Measurements from ENCODE around the gene ERH. TPM values are rescaled to one million over a fixed set of nuclear protein-coding genes. Genes with fewer than 3 reads are reported as not detected.

ERH gene
- total RNA-seq, 2 donors from 2014 or later = 68.5 to 111 TPM

- Histone ChIP-seq H3K4me1 (replicated peaks) (no peaks in the 10 kb centered on the region), H3K4me3 (no peak overlapping the region), H3K27ac (no peak overlapping the region), H3K9me3 (no peaks in the 10 kb centered on the region), H3K27me3 (replicated peaks; ENCODE audit: insufficient read depth) (no peaks in the 10 kb centered on the region), H3K36me3 (no peaks in the 10 kb centered on the region)
- no peak for DNase-seq (ENCODE audit: low spot score)
- WGBS = 84% methylated on average over 5 of the region's 5 CpGs
- TF ChIP-seq POLR2A (IDR thresholded peaks at IDR 0.05) = no peak
- TF ChIP-seq POLR2AphosphoS5 (IDR thresholded peaks at IDR 0.05) = no peak
- TF ChIP-seq CTCF (IDR thresholded peaks at IDR 0.05) = no peak
- intact Hi-C loops (cut with DNase I) = no loop called here
Measured at GRCh38 chr14:69404883-69405282, 6.8 kb upstream of the ERH start.

GRCh38 chr14:69404478-69404877, 6.4 kb upstream of the ERH start:
- no peaks in the 10 kb centered on the region for H3K9me3 ChIP-seq
- no peak for DNase-seq (ENCODE audit: low spot score)
- H3K36me3 ChIP-seq = no peaks in the 10 kb centered on the region
- no peaks in the 10 kb centered on the region for H3K4me1 ChIP-seq (replicated peaks)
- no peak for TF ChIP-seq POLR2A (IDR thresholded peaks at IDR 0.05)
- no peak for TF ChIP-seq POLR2AphosphoS5 (IDR thresholded peaks at IDR 0.05)
- no peak for TF ChIP-seq CTCF (IDR thresholded peaks at IDR 0.05)
- WGBS = 95% methylated on average over 3 of the region's 3 CpGs
- no peak overlapping the region for H3K27ac ChIP-seq
- no peaks in the 10 kb centered on the region for H3K27me3 ChIP-seq (replicated peaks; ENCODE audit: insufficient read depth)
- intact Hi-C loops (cut with DNase I) = no loop called here
- H3K4me3 ChIP-seq = no peak overlapping the region

GRCh38 chr14:69401841-69402240, 3.7 kb upstream of the ERH start:
- Histone ChIP-seq H3K27ac (no peak overlapping the region), H3K4me3 (no peak overlapping the region), H3K27me3 (replicated peaks; ENCODE audit: insufficient read depth) (no peaks in the 10 kb centered on the region), H3K9me3 (no peaks in the 10 kb centered on the region), H3K36me3 (no peaks in the 10 kb centered on the region), H3K4me1 (replicated peaks) (peaks cover 3% of the 10 kb centered on the region)
- TF ChIP-seq POLR2A (IDR thresholded peaks at IDR 0.05) (no peak), CTCF (IDR thresholded peaks at IDR 0.05) (no peak), POLR2AphosphoS5 (IDR thresholded peaks at IDR 0.05) (no peak)
- intact Hi-C loops (cut with DNase I) = no loop called here
- WGBS = 77% methylated on average over 2 of the region's 2 CpGs
- no peak for DNase-seq (ENCODE audit: low spot score)

GRCh38 chr14:69400154-69400553, 2.1 kb upstream of the ERH start:
- Histone ChIP-seq H3K9me3 (no peaks in the 10 kb centered on the region), H3K27me3 (replicated peaks; ENCODE audit: insufficient read depth) (no peaks in the 10 kb centered on the region), H3K4me1 (replicated peaks) (peaks cover 7% of the 10 kb centered on the region), H3K4me3 (peak overlapping the region in 1 of 2 donors; percentile 86), H3K27ac (no peak overlapping the region), H3K36me3 (no peaks in the 10 kb centered on the region)
- no peak for TF ChIP-seq POLR2AphosphoS5 (IDR thresholded peaks at IDR 0.05)
- no peak for TF ChIP-seq POLR2A (IDR thresholded peaks at IDR 0.05)
- TF ChIP-seq CTCF (IDR thresholded peaks at IDR 0.05) = no peak
- WGBS = 82% methylated on average over 6 of the region's 6 CpGs
- no peak for DNase-seq (ENCODE audit: low spot score)
- intact Hi-C loops (cut with DNase I) = no loop called here

GRCh38 chr14:69399750-69400149, 1.7 kb upstream of the ERH start:
- WGBS = 86% methylated on average over 8 of the region's 8 CpGs
- DNase-seq (ENCODE audit: low spot score) = no peak
- H3K27me3 ChIP-seq (replicated peaks; ENCODE audit: insufficient read depth) = no peaks in the 10 kb centered on the region
- intact Hi-C loops (cut with DNase I) = no loop called here
- H3K4me1 ChIP-seq (replicated peaks) = peaks cover 7% of the 10 kb centered on the region
- no peaks in the 10 kb centered on the region for H3K9me3 ChIP-seq
- H3K4me3 ChIP-seq = peak overlapping the region; percentile 79 to 86
- no peak for TF ChIP-seq CTCF (IDR thresholded peaks at IDR 0.05)
- no peak for TF ChIP-seq POLR2A (IDR thresholded peaks at IDR 0.05)
- no peak for TF ChIP-seq POLR2AphosphoS5 (IDR thresholded peaks at IDR 0.05)
- no peak overlapping the region for H3K27ac ChIP-seq
- peaks cover 0 to 4% of the 10 kb centered on the region in 2 donors for H3K36me3 ChIP-seq
